ENCODE results near the gene MXI1.
"Not testable (repeated sequence)": the region's sequence is repeated elsewhere in the genome, so short reads cannot be mapped to it uniquely, and the experiment has no call there.

The MXI1 gene

GRCh38 chr10:110181911-110182310 lies 25.5 kb upstream of the MXI1 start:
- DNase-seq, result no peak

- DNase-seq, result no peak
Observed at GRCh38 chr10:110184398-110184797, 23.0 kb upstream of the MXI1 start.

GRCh38 chr10:110185646-110186182 lies 21.7 kb upstream of the MXI1 start:
- not testable (repeated sequence) for DNase-seq

GRCh38 chr10:110190170-110190569 lies 17.2 kb upstream of the MXI1 start:
- no peak for DNase-seq

GRCh38 chr10:110192552-110192951 lies 14.9 kb upstream of the MXI1 start:
- no peak for DNase-seq

- DNase-seq, result no peak
Observed at GRCh38 chr10:110200503-110200902, 6.9 kb upstream of the MXI1 start.

- DNase-seq, result not testable (repeated sequence)
Observed at GRCh38 chr10:110201046-110201445, 6.4 kb upstream of the MXI1 start.

GRCh38 chr10:110203500-110204455 lies 3.6 kb upstream of the MXI1 start:
- DNase-seq, result no peak

GRCh38 chr10:110205051-110205675 lies 2.2 kb upstream of the MXI1 start:
- DNase-seq, result no peak

GRCh38 chr10:110207805-110208613 lies 604 bp downstream of the MXI1 start:
- no peak for DNase-seq

- peak; percentile 62 to 70 for DNase-seq
Observed at GRCh38 chr10:110208614-110209453, 1.4 kb downstream of the MXI1 start.

GRCh38 chr10:110209454-110209925 lies 2.1 kb downstream of the MXI1 start:
- DNase-seq, result peak; percentile 58 to 62

GRCh38 chr10:110209926-110210673 lies 2.7 kb downstream of the MXI1 start:
- peak in 1 of 2 donors; percentile 63 for DNase-seq

GRCh38 chr10:110210674-110211464 lies 3.5 kb downstream of the MXI1 start:
- DNase-seq, result peak; percentile 98 to 99

GRCh38 chr10:110211465-110211843 lies 4.0 kb downstream of the MXI1 start:
- peak in 1 of 2 donors; percentile 87 for DNase-seq

GRCh38 chr10:110212119-110213006 lies 5.0 kb downstream of the MXI1 start:
- no peak for DNase-seq

GRCh38 chr10:110214371-110214826 lies 7.0 kb downstream of the MXI1 start:
- DNase-seq, result peak in 1 of 2 donors; percentile 57

GRCh38 chr10:110215286-110216170 lies 8.1 kb downstream of the MXI1 start:
- DNase-seq, result no peak

Data from hippocampal formation (tissue), 2 donors.